ENCODE measurements around the gene DRC7.

GRCh38 chr16:57773019-57773418 is 78.4 kb downstream of the DRC7 start:
- TF ChIP-seq CTCF (IDR thresholded peaks at IDR 0.05) (no peak), POLR2A (IDR thresholded peaks at IDR 0.05) (no peak)

Measured in thyroid gland (tissue), 4 donors.